ENCODE measurements around the gene POLR1D. TPM values are rescaled to one million over a fixed set of nuclear protein-coding genes. Genes with fewer than 3 reads are reported as not detected.

Gene POLR1D
- total RNA-seq, 4 donors from 2014 or later: 104 to 159 (median 142) TPM

DNA sequence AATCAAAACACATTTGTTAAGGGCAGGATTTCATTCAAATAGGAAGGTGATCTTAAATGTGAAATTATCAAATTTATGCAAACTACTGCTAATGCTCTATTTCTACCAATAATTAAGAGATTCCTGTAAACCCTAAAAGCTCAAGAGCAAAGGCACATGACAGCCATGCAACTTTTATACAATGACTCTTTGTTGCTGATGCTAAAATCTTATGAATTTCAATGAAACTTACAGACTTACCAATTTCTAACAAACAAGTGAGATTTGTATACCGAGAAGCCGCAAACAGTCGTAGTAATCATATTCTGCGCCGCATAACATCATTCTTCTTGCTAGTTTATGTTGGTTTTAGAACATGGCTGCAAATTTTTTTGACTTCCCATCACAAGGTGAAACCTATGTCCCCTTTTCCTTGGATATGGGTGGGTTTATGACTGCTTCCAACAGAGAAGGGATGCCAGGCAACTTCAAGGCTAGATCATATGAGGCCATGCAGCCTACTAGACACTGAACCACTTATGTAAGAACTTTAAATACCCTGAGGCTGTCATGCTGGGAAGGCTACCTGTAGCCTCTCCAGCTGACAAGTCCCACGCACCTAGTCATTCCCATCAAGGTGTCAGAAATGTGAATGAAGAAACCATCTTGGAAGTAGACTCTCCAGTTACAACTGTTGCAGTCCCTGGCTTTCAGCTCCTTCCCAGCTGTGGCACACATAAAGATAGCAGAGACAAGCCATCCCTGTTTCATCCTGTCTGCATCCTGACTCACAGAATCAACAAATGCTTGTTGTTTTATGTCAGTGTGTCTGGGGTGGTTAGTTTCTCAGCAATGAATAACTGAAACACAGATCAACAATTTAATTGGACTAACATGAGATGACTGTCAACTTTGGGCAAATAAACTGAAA, 43.3 kb upstream of the POLR1D start:
- DNase-seq: no peak
- Histone ChIP-seq H3K9me3 (no peaks in the 10 kb centered on the region), H3K27me3 (no peaks in the 10 kb centered on the region), H3K36me3 (no peaks in the 10 kb centered on the region), H3K27ac (no peak overlapping the region), H3K4me3 (no peak overlapping the region), H3K4me1 (no peaks in the 10 kb centered on the region)
- no peak for ATAC-seq
- no peak for TF ChIP-seq CTCF (IDR thresholded peaks at IDR 0.05 in 4 of 5, conservative IDR thresholded peaks at IDR 0.05 in 1 of 5)
- no peak for TF ChIP-seq POLR2A (IDR thresholded peaks at IDR 0.05)
- intact Hi-C loops (cut with DNase I; ENCODE audit: low total_unique reads) (no loop called here), in situ Hi-C loops (cut with MboI; ENCODE audit: low sequenced_read_pairs in 4 of 4) (no loop called here)

DNA sequence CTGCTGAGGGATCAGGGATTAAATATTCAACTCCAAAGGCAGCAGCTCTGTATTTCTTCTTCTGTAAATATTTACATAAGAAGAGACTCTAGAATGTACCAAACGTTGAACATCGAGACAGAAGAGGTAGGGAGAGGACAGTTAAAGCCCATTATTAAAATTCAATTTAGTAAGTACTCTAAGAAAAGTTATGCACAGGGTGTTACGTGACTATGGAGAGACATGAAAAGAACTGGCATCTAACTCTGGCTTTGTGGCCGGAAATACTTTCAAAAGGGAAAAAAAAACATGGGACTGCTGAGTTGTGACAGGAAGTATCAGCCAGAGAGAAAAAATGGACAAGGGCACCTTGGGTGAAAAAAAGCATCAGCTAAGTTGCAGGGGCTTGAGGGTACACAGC, 38.0 kb upstream of the POLR1D start:
- TF ChIP-seq CTCF (IDR thresholded peaks at IDR 0.05 in 4 of 5, conservative IDR thresholded peaks at IDR 0.05 in 1 of 5) (no peak), POLR2A (IDR thresholded peaks at IDR 0.05) (no peak)
- H3K36me3 ChIP-seq: no peaks in the 10 kb centered on the region
- DNase-seq (no peak), ATAC-seq (no peak)
- no peak overlapping the region for H3K4me3 ChIP-seq
- H3K9me3 ChIP-seq: no peaks in the 10 kb centered on the region
- H3K27me3 ChIP-seq: no peaks in the 10 kb centered on the region
- in situ Hi-C loops (cut with MboI; ENCODE audit: low sequenced_read_pairs in 4 of 4): no loop called here
- H3K4me1 ChIP-seq: no peaks in the 10 kb centered on the region
- intact Hi-C loops (cut with DNase I; ENCODE audit: low total_unique reads): no loop called here
- no peak overlapping the region for H3K27ac ChIP-seq

GRCh38 chr13:27587095-27587746, 34.5 kb upstream of the POLR1D start:
- Histone ChIP-seq H3K4me1 (peaks cover 3 to 6% of the 10 kb centered on the region in 2 donors), H3K9me3 (no peaks in the 10 kb centered on the region), H3K27ac (no peak overlapping the region), H3K36me3 (no peaks in the 10 kb centered on the region), H3K27me3 (no peaks in the 10 kb centered on the region), H3K4me3 (no peak overlapping the region)
- intact Hi-C loops (cut with DNase I; ENCODE audit: low total_unique reads) (no loop called here), in situ Hi-C loops (cut with MboI; ENCODE audit: low sequenced_read_pairs in 4 of 4) (no loop called here)
- no peak for TF ChIP-seq CTCF (IDR thresholded peaks at IDR 0.05 in 4 of 5, conservative IDR thresholded peaks at IDR 0.05 in 1 of 5)
- no peak for TF ChIP-seq POLR2A (IDR thresholded peaks at IDR 0.05)
- ATAC-seq (no peak), DNase-seq (no peak)

DNA sequence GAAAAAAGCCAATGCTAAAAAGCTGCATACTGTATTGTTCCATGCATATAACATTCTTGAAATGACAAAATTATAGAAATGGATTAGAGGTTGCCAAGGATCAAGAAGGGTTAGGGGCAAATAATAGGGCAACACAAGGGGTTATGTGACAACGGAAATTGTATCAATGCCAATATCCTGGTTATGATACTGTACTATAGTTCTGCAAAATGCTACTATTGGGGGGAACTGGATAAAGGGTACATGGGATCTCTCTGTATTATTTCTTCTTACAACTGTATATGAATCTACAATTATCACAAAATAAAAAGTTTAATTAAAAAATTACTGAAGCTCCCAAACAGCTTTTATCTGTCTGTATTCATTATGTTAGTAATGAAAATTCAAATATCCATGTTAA, 33.3 kb upstream of the POLR1D start:
- intact Hi-C loops (cut with DNase I; ENCODE audit: low total_unique reads): no loop called here
- no peak overlapping the region for H3K4me3 ChIP-seq
- ATAC-seq (no peak), DNase-seq (no peak)
- in situ Hi-C loops (cut with MboI; ENCODE audit: low sequenced_read_pairs in 4 of 4): no loop called here
- TF ChIP-seq CTCF (IDR thresholded peaks at IDR 0.05 in 4 of 5, conservative IDR thresholded peaks at IDR 0.05 in 1 of 5) (no peak), POLR2A (IDR thresholded peaks at IDR 0.05) (no peak)
- no peaks in the 10 kb centered on the region for H3K9me3 ChIP-seq
- no peak overlapping the region for H3K27ac ChIP-seq
- no peaks in the 10 kb centered on the region for H3K27me3 ChIP-seq
- no peaks in the 10 kb centered on the region for H3K36me3 ChIP-seq
- H3K4me1 ChIP-seq: peaks cover 6 to 11% of the 10 kb centered on the region in 2 donors
